Neural crest cell (in vitro differentiated cells): Measurements from ENCODE around the gene SNX8. TPM values are rescaled to one million over a fixed set of nuclear protein-coding genes. Genes with fewer than 3 reads are reported as not detected.

Experiments used
- DNase-seq: peaks from one replicate; pipeline ENCODE4 v3.0.0; 2021; ENCODE audit warnings: low read depth, mixed read lengths, low spot score
- H3K27ac Mint-ChIP-seq: one replicate; pipeline ENCODE4 v1.8.0; 2021; ENCODE audit warnings: mild to moderate bottlenecking, mixed read lengths; ENCODE audit not compliant: unreplicated experiment
- H3K27me3 Mint-ChIP-seq: 2 replicates; pipeline ENCODE4 v1.8.0; 2021; ENCODE audit warnings: low read depth, mild to moderate bottlenecking, mixed read lengths
- H3K36me3 Mint-ChIP-seq: 2 replicates; pipeline ENCODE4 v1.8.0; 2021; ENCODE audit warnings: low read depth, mild to moderate bottlenecking, mixed read lengths
- H3K4me1 Mint-ChIP-seq: 2 replicates; pipeline ENCODE4 v1.8.0; 2021; ENCODE audit warnings: mixed read lengths
- H3K4me3 Mint-ChIP-seq: one replicate; pipeline ENCODE4 v1.8.0; 2021; ENCODE audit warnings: mild to moderate bottlenecking, mixed read lengths
- H3K9me3 Mint-ChIP-seq: 2 replicates; pipeline ENCODE4 v1.8.0; 2021; ENCODE audit warnings: mixed read lengths
- total RNA-seq: library from RNA; stranded (reverse); gene quantifications from 2 replicates; pipeline ENCODE4 v1.2.1, GENCODE V29; 2021
- TF ChIP-seq, protein P1 (sequence below): fragments of 200-600 bp; sonication (generic); conservative IDR thresholded peaks from 2 replicates; pipeline ENCODE4 v1.5.0; 2021; ENCODE audit warnings: antibody characterized with exemption, mild to moderate bottlenecking

SNX8 gene
- total RNA-seq, 1 donor from 2014 or later = 31.8 TPM

DNA sequence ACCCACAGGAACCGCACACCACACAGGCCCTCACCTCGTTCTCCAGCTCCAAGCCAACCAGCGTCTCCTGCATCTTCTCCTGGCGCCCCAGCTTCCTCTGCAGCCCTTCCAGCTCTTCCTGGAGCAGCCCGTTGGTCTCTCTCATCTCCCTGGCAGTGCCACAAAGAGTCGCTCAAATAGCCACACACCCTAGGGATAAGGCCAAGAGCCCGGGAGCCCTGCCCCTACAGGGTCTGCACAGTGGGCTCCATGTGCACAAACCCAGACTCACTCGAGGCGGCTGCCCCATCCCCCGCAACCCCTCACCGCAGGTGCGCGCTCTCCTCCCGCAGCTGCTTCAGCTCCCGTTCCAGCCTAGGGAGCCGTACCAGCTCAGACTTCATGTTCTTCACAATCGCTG, 98.4 kb downstream of the SNX8 start:
- Mint-ChIP-seq H3K4me3 (no peak overlapping the region), H3K27ac (no peak overlapping the region), H3K9me3 (no peaks in the 10 kb centered on the region), H3K27me3 (no peaks in the 10 kb centered on the region), H3K4me1 (no peaks in the 10 kb centered on the region), H3K36me3 (peaks cover 16% of the 10 kb centered on the region)
- no peak for DNase-seq
- TF ChIP-seq, protein P1, sequence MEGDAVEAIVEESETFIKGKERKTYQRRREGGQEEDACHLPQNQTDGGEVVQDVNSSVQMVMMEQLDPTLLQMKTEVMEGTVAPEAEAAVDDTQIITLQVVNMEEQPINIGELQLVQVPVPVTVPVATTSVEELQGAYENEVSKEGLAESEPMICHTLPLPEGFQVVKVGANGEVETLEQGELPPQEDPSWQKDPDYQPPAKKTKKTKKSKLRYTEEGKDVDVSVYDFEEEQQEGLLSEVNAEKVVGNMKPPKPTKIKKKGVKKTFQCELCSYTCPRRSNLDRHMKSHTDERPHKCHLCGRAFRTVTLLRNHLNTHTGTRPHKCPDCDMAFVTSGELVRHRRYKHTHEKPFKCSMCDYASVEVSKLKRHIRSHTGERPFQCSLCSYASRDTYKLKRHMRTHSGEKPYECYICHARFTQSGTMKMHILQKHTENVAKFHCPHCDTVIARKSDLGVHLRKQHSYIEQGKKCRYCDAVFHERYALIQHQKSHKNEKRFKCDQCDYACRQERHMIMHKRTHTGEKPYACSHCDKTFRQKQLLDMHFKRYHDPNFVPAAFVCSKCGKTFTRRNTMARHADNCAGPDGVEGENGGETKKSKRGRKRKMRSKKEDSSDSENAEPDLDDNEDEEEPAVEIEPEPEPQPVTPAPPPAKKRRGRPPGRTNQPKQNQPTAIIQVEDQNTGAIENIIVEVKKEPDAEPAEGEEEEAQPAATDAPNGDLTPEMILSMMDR = no peak

DNA sequence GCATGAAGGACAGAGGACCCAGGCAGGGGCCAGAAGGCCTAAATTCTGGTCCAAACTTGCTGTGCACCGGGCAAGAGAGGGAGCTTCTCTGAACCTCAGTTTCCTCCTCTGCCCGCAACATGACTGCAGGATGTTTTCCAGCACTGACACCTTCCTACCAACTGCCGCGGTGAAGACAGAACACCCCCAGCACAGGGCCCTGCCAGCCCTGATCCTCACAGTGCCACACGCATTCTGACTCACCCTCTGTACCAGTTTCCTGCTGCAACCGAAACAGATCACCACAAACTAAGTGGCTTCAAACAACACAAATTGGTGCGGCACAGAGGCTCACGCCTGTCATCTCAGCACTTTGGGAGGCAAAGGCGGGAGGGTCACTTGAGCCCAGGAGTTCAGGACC, 99.6 kb downstream of the SNX8 start:
- Mint-ChIP-seq H3K36me3 (peaks cover 16% of the 10 kb centered on the region), H3K4me1 (no peaks in the 10 kb centered on the region), H3K4me3 (no peak overlapping the region), H3K27ac (no peak overlapping the region), H3K9me3 (no peaks in the 10 kb centered on the region), H3K27me3 (no peaks in the 10 kb centered on the region)
- TF ChIP-seq, protein P1 = no peak
- DNase-seq = no peak

DNA sequence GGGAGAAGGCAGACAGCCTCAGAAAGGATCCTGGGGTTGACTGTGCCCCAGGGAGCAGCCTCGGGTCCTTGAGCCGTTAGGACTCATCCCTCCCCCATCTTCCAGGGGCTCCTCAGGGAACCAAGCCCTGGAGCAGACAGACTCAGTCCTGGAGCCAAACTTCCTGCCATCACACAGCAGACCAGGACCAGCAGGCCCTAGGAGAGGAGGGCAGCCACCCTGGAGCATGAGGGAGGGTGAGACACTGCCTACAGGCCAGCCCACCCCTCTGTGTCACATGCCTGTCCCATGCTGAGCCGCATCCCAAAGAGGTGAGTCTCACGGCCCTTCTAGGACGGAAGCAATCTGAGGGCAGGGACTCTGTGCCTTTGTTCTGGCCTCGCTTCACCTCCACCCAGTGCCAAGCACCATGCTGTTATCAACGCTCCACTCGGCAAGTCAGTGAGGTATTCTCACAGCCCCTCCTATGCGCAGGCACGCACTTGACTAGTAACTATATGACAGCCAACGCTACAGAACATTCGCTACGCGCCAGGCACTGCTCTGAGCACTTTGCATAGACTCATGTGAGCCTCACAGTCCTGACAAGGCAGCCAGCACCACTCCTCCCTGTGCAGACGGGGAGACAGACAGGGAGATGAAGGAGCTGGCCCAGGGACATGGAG, 100.6 kb downstream of the SNX8 start:
- H3K27me3 Mint-ChIP-seq = no peaks in the 10 kb centered on the region

DNA sequence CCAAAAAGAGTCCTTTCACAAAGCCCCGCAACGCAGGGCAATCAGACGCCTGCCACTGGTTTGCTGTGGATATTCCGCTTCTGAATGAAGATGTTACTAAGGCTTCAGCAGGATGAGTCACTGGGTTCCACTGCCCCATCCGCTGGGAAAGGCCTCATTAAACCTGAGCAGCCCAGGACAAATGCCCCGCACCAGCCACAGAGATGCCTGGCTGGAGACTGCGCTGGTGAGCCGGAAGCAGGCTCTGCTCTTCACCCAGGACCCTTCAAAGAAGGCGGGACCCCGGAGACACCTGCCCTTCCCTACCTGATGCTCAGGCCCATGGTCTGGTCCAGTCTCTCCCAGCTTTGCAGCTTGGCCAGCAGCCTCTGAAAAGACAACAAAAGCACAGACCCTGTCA, 101.3 kb downstream of the SNX8 start:
- TF ChIP-seq, protein P1 = no peak
- Mint-ChIP-seq H3K4me1 (no peaks in the 10 kb centered on the region), H3K9me3 (no peaks in the 10 kb centered on the region), H3K27ac (no peak overlapping the region), H3K4me3 (no peak overlapping the region), H3K27me3 (no peaks in the 10 kb centered on the region), H3K36me3 (peaks cover 23% of the 10 kb centered on the region)
- no peak for DNase-seq

More for the DNA sequence above, 100.6 kb downstream of the SNX8 start:
- Mint-ChIP-seq H3K27ac (no peak overlapping the region), H3K4me1 (no peaks in the 10 kb centered on the region), H3K9me3 (no peaks in the 10 kb centered on the region), H3K4me3 (no peak overlapping the region), H3K36me3 (peaks cover 20% of the 10 kb centered on the region)
- DNase-seq = no peak
- TF ChIP-seq, protein P1 = no peak

DNA sequence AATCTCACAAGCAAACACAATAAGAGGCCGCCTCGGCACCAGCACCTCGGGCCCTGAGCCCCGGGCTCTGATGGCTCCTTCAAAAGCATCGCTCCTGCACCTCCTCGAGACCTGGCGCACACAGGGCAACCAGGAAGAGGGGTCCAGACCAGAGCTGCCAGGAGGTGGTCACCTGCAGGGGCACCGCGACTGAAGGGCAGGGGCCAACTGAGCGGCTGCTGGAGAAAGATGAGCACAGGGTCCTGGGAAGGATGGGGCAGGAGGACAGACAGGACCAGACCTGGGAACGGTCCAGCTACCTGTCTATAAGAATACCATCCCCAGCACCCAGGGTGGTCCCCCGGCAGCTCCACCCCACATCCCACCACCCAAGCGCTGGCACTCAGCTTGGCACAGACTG, 102.3 kb downstream of the SNX8 start:
- Mint-ChIP-seq H3K4me3 (no peak overlapping the region), H3K9me3 (no peaks in the 10 kb centered on the region), H3K27me3 (no peaks in the 10 kb centered on the region), H3K27ac (no peak overlapping the region), H3K4me1 (no peaks in the 10 kb centered on the region), H3K36me3 (peaks cover 24% of the 10 kb centered on the region)
- DNase-seq = no peak
- TF ChIP-seq, protein P1 = no peak
